HEK293T (cell line): ENCODE results near the gene LCNL1.

Source experiments
- ARNT ChIP-seq: fragments of 450-650 bp; IDR thresholded peaks from 2 replicates; pipeline ENCODE4 v1.6.1; 2017; ENCODE audit warnings: mild to moderate bottlenecking
- BHLHE40 ChIP-seq: fragments of 450-650 bp; IDR thresholded peaks from 2 replicates; pipeline ENCODE4 v1.6.1; 2016; ENCODE audit warnings: mild to moderate bottlenecking, moderate library complexity, borderline replicate concordance
- ELF4 ChIP-seq: fragments of 450-650 bp; IDR thresholded peaks from 2 replicates; pipeline ENCODE4 v1.6.1; 2017; ENCODE audit warnings: antibody characterized with exemption
- FOXK2 ChIP-seq: fragments of 450-650 bp; IDR thresholded peaks from 2 replicates; pipeline ENCODE4 v1.6.1; 2016; ENCODE audit warnings: mild to moderate bottlenecking
- FOXM1 ChIP-seq: fragments of 450-650 bp; IDR thresholded peaks from 2 replicates; pipeline ENCODE4 v1.6.1; 2017; ENCODE audit warnings: mild to moderate bottlenecking, borderline replicate concordance
- HDGF ChIP-seq: fragments of 450-650 bp; IDR thresholded peaks from 2 replicates; pipeline ENCODE4 v1.6.1; 2017; ENCODE audit warnings: antibody characterized with exemption, borderline replicate concordance
- L3MBTL2 ChIP-seq: fragments of 450-650 bp; conservative IDR thresholded peaks from 2 replicates; pipeline ENCODE4 v1.6.1; 2016; ENCODE audit warnings: mild to moderate bottlenecking
- LEF1 ChIP-seq: fragments of 450-650 bp; IDR thresholded peaks from 2 replicates; pipeline ENCODE4 v1.6.1; 2017; ENCODE audit warnings: mild to moderate bottlenecking, borderline replicate concordance
- SP1 ChIP-seq: fragments of 450-650 bp; IDR thresholded peaks from 2 replicates; pipeline ENCODE4 v1.6.1; 2017
- SUZ12 ChIP-seq: fragments of 450-650 bp; IDR thresholded peaks from 2 replicates; pipeline ENCODE4 v1.6.1; 2016; ENCODE audit warnings: mild to moderate bottlenecking
- TARDBP ChIP-seq: fragments of 450-650 bp; IDR thresholded peaks from 2 replicates; pipeline ENCODE4 v1.6.1; 2016
- ZNF384 ChIP-seq: fragments of 450-650 bp; IDR thresholded peaks from 2 replicates; pipeline ENCODE4 v1.6.1; 2016

- TF ChIP-seq FOXK2, result no peak
- TF ChIP-seq HDGF, result no peak
- TF ChIP-seq FOXM1, result no peak
- TF ChIP-seq L3MBTL2, result no peak
- TF ChIP-seq BHLHE40, result no peak
- no peak for TF ChIP-seq ELF4
- TF ChIP-seq SUZ12, result no peak
- TF ChIP-seq SP1, result no peak
- TF ChIP-seq ZNF384, result no peak
- TF ChIP-seq TARDBP, result no peak
- no peak for TF ChIP-seq ARNT
- TF ChIP-seq LEF1, result no peak
These were observed 40.4 kb downstream of the LCNL1 start for GRCh38 chr9:137023157-137023556.
